Endometrium (tissue), 2 donors: ENCODE measurements around the gene TEX29.

Experiments used
- FAIRE-seq: peaks from 2 replicates; lab custom pipeline; 2012; peaks lifted over from hg19 to GRCh38; lab: Jason Lieb, UNC
- donor health status: control.
- donor health status: control.

The TEX29 gene

DNA sequence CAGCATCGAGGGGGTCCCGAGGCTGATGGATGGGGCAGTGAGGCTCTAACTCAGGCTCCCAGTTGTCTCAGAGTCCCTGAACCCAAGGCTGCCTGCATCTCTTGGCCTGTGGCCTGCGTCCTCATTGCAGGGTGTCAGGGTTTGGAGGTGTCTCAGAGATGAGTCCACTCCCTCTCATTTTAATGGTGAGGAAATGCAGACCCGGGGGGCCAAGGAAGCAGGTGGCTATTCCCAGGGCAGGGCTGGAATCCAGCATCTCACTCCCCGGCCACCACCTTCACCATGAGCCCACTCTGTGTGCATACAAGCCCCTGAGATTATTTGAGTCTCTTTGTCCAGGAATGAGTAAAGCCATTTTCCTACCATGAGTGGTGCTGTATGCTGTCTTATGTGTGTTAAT, 21.4 kb downstream of the TEX29 start:
- FAIRE-seq: no peak

DNA sequence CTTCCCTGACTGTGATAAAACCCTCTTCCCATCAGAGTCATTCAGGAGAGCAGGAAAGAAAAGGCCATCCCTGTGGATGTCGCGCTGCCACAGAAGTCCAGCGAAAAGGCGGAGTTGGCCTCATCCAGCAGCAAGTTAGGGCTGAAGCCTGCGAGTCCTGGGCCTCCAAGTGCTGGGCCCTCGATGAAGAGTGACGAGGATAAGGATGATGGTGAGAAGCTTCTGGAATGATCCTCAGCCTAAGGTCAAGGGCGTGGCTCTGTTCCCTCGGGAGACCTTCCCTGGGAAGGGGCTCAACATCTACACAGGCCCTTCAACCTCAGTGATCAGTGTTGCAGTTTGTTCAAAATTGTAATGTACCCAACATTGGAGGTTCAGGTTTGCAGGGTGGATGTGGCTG, 22.3 kb downstream of the TEX29 start:
- no peak for FAIRE-seq

DNA sequence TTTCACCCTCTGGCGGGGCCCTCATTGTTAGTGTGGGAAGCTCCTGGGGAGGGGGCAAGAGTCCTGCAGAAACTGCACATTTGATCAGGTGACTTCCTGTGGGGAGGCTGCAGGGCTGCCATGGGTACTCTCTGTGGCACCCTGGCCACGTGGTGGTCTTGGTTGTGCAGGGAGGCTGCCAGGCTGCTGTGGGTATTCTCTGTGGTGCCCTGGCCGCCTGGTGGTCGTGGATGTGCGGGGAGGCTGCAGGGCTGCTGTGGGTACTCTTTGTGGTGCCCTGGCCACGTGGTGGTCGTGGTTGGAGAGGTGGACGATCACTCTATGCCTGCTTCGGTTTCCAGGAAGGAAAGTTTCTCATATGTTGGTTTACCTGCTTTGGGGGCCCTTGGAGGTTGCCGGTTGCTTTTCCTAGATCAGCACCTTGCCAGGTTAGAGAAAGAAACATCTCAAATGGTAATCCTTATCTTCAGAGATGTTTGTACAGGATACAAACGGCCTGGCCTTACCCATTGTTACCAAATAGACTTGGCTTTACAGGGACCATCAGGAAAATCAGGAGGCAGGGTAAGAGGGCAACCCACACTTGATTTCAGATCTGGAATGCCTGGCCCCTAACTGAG, 22.9 kb downstream of the TEX29 start:
- no peak for FAIRE-seq

DNA sequence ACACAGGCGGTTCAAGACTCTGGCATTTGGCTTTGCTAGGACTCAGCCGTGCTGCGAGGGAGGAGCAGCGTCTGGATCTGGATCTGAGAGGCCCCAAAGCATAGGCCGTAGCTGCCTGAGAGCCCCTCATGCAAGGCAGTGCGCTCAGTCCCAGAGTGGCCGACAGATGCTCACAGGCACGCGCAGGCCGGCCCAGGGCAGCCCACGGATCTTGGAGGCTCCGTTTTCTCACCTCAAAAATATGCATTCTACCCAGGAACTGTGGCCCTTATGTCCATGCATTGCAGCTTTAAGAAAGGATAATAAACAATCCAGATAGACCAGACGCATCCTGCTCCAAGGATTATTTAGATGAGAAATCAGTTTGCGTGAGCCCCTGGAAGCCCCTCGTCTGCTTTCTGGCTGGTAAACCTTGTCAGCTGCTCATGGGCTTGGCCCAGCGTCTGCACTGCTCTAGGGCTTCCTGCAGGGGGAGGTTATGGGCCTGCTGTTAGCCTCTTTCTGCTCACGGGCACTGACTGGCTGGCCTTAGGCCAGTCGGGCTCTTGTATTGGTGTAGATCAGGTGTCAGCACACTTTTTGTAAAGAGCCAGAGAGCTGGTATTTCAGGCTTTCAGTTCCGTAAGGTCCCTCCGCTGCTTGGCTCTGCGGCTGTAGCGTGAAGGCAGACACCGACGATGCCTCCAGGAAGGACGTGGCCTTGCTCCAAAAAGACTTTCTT, 24.2 kb downstream of the TEX29 start:
- no peak for FAIRE-seq

DNA sequence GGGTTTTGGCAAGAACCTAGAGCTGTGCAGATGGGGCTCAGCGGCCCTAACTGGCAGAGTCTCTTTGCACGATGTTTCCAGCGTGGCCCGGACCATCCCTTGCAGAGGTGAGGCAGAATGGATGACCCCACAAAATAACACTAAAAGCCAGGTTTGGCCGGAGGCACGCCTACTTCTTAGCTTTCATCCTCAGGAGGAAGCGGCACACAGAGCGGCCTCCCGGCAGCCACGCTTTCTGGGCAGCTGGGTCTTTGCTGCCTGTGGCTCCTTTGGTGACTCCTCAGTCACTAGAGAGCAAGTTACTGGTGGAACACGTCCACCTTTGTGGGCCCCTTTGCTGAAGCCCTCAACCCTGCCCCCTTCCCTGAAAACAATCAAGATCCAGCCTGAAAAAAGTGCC, 25.2 kb downstream of the TEX29 start:
- FAIRE-seq: no peak

DNA sequence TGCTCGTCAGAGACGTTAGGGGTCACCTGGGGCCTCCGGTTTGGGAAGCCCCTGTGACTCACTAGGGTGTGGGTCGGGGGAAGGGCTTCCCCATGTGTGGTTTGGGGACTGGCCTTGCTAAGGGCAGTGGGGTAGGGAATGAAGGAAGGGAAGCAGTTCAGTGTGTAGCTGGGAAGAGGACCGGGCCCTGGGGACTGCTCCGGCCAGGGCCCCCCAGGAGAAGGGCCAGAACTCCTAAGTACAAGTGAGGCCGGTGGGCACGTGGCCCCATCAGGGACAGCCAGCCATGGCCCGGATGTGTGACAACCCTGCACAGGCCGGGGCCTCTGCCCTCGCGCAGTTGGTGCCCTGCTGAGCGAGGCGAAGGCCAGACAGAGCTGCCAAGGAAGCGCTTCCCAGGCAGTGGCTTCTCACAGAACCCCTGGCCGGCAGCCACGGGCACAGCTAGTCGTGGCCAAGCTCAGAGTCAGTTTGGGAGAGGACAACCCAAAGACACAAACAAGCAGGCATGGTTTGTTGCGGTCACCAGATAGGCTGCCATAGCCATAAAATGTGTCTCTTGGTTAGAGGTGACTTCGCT, 25.7 kb downstream of the TEX29 start:
- FAIRE-seq: no peak

DNA sequence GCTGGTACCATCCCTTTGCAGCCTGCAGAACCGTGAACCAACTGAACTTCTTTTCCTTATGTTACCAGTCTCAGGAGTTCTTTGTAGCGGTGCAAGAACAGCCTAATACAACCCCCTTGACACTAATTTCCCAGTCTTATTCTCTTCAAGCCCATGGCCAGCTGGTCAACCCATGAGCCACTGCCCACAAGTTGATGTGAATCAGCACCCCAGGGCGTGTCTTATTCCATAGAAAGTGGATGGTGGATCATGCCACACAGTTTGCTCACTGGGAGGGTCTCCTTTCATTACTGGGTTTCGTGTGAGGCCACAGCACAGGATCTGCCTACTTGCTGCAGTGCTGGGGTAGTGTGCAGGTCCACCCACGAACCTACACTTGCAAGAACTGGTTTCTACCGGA, 27.0 kb downstream of the TEX29 start:
- no peak for FAIRE-seq

DNA sequence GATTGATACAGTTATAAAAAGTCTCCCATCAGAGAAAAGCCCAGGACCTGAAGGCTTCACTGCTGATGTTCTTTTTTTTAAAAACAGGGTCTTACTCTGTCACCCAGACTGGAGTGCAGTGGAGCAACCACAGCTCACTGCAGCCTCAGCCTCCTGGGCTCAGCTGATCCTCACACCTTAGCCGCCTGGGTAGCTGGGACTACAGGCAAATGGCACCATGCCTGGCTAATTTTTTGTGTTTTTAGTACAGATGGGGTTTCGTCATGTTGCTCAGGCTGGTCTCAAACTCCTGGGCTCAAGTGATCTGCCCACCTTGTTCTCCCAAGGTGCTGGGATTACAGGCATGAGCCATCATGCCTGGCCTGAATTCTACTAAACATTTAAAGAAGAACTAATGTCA, 33.1 kb downstream of the TEX29 start:
- FAIRE-seq: no peak

DNA sequence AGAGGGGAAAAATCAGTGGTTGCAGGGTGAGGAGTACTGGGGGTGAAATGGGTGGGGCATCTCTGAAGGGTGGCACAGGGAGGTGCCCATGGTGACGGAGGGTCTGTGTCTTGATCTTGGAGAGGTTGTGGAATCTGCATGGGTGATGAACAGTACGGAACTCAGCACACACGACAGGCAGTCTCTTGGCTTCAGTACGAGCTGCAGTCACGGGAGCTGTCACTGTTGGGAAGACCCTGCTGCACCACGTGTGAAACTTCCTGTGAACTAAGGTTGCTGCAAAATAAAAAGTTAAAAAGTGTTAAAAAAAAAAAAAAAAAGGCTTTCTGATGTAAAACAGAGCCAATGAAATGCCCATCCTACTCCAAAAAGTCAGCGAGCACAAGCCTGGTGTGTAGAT, 34.3 kb downstream of the TEX29 start:
- FAIRE-seq: no peak

DNA sequence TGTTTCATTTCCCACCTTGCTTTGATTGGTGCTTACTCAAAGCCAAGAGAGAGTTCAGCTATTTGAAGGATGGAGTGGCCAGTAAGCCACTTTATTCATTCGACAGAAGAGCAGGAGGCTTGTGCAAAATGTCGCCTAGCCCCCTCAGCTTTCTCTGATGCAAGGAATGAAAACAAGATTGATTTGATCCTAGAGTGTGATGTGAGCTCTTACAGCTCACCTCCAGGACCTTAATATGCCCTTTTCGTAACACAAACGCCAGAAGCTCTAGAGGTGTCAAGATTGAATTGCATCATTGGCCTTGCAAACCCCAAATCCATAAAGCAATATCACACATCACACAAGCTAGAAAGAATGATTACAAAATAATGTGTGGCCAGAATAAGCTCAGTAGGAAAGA, 36.4 kb downstream of the TEX29 start:
- FAIRE-seq: no peak

DNA sequence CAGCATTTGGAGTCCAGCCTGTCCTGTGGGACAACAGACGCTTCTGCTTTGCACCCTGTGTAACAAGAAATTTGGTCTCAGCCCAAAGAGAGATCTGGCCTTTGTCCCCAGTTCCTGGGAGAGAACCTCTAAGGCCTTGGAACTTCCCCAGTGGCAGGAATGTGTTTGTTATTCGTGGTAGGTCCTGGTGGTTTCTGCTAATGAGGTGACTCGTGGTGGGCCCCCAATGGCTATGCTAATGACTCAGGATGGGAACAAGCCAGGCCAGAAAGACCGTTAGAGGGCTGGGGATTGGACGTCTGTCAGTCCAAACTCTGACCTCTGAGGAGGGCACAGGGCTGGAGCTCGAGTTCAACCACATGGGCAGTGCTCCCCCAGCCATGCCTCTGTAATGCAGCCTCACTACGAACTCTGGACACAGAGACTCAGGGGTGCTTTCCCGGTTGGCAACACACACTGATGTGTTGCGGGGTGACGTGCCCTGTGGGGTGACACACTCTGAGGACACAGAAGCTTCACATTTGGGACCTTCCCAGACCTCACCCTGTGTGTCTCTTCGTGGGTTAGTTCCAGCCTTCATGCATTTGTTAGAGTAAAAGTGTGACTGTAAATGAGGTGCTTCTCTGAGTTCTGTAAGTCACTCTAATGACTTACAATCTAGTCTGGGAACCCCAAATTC, 38.9 kb downstream of the TEX29 start:
- no peak for FAIRE-seq

DNA sequence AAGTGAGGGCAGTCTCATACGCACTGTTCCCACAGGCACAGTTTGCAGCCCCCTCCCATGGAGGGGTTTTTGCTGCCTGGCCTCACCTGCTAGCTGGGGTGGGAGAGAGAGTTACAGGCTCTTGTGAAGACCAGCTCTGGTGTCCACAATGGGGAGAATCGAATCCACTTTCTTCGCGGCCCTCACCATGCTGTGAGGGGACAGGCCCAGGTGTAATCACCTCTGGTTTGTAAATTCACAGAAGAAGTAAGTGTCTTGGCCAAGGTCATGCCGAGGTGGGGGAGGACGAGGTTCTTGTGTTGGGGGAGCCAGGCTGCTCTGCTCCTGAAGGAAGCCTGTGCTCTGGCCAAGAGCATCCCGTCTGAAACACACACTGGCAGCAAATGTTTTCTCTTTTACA, 39.5 kb downstream of the TEX29 start:
- no peak for FAIRE-seq

DNA sequence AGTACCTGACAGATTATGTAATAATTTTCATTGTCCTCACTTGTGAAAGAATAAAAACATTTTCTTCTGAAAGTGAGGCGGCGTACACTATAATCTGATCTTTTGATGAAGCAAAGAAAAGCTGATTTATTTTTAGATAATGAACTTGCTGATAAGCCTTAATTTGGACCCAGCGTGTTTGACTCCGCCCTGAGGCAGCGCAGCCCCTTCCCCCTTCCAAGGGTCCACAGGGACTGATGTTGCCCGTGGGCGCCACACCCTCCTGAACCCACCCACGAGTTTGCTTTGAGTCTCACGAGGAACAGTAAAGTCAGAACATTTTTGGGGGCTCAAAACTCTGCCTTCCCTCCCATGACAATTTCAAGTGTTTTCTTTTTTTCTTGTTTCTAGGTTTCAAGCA, 40.0 kb downstream of the TEX29 start:
- FAIRE-seq: no peak

DNA sequence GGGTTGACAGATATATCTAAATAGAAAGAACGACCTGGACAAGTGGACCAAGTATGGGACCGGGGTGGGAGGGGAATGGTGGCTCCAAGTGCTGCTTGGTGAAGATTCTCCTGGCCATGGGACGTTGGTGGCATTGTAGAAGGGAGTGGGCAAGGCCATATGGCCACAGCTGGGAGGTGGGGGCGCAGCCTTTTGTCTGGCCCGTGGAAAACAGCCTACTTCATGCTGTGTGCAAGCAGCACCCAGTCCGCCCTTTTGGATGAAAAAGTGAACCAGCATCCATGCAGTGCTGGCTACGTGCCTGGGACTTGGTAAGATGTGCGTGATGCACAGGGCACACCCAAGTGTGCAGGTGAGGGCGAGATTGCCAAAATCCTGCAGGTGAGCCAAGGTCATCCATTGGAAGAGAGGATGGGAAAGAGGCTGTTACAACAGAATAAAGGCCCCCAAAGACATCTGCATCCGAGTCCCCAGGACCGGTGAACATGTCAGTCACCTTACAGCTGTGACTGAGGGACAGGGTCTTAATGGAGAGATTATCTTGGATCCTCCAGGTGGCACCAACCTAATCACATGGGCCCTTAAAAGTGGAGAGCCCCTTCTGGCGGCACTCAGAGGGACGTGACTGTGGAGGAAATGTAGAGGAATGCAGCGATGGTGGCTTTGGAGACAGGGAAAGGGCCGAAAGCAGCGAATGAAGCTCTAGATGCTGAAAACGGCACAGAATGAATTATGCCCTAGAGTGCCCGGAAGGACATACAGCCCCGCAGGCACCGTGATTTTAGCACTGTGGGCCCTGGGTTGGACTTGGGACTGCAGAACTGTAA, 40.8 kb downstream of the TEX29 start:
- no peak for FAIRE-seq

DNA sequence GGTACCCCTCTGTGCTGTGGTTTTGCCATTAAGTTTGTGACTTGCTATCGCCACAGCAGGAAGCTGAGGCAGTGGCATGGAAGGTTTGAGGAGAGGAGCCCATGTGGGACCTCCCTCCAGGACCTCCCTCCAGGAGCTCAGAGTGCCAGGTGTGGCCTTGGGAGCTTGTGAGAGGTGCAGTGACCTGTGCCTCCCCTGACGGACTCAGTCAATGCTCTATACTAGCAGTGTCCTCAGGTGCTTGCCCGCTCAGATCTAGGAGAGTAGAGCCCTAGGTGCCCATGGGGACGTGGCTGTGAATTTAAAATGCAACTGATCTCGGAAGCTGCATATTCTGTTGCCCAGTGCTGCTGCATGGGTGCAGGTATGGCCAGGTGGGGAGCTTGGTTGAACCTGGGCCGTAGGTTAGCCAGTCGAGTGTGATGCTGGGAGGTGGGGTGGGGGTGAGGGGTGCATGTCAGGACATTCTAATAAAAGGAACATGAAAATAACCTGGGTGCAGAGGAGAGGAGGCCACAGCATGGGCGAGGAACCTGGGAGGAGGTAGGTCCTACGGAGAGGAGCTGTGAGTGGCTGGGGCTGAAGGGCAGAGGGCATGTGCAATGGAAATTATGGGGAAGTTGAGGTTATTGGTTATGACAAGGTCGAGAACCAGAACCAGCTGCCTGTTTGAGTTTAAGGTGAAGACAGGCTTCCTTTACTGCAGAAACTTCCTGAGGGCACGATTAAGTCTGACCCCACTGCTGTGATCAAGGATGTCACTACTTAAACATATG, 41.6 kb downstream of the TEX29 start:
- no peak for FAIRE-seq

DNA sequence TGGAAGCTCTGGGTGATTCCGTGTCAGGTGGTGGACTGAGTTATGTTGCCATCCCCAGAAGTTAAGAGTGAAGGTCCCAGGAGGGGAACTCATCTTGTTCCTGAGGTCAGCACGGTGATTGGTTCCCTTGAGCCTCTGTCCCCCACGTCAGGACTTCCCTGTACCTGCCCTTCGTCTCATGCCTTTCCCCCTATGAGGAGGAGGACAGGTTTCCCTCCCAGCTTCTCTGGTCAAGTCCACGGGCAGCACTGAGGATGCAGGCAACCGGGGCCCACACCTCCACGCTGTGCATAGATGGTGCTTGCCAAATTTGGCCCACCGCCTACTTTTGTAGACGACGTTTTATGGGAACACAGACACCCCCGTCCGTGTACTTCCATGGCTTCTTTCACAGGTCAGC, 42.7 kb downstream of the TEX29 start:
- FAIRE-seq: no peak

DNA sequence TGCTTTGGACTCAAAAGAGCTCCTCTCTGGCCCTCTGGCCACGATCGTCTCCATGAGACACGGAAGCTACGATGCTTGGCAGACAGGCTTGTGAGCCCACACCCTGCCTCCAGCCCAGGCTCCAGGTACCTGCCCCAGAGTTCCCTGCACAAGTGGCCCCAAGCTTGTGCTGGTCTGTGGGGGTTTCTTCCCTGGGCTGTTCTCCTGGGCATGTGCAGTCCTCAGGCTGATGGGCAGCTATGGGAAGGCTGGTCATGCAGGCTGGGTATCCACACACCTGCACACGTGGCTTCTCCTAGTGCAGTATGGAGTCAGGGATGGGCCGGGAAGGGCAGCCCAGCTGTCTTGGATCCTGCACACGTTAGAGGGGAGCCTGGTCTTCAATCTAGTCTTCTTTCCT, 43.1 kb downstream of the TEX29 start:
- no peak for FAIRE-seq

DNA sequence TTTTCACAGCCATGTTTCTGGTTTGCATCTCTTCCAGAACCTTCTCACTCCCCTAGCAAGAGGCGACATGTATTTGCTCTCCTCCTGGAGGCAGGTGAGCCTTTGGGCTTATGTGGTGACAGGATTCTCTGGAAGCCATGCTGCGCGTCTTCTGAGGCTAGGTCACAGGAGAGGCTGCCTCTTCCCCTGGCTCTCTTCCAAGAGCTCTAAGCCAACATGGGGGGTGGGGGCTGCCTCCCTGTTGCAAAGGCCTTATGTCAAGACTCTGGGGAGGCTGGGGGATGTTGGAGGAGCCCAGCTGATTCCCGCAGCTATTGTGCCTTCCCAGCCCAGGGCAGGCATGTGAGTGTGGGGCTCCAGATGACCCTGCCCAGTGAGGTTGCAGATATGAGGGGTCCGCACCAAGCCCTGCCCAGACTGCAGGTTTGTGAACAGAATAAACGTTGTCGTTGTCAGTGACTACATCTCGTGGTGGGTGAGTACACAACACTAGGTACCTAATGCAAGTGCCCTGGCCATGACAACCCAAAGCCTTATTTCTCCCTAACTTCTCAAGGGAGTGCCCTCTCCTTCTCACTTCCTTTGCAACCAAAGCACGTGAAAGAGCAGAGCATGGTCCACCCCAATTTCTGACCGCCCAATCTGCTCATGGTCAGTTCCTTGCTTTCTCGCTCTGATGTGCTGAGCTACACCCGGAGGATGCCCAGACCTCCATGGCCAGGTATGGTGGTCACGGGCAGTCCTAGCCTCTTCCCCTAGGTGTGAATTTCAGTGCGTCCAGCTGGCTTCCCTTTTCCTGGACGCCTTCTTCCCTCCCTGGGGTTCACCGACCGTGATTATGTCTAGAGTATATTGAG, 44.9 kb downstream of the TEX29 start:
- no peak for FAIRE-seq

DNA sequence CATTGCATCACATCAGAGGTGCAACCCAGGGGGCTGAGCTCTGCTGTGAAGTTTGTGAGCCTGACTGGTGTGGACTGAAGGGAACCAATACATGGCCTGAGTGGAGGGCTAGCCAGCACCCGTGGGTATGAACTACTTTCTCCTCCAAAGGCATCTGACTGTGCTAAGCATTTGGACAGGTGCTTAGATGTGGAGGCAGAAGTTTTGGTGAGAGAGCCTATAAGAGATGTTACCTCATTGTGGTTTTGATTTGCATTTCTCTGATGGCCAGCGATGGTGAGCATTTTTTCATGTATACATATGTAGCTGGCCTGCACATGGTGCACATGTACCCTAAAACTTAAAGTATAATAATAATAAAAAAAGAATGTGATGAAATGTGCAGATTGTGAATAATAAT, 46.9 kb downstream of the TEX29 start:
- no peak for FAIRE-seq

DNA sequence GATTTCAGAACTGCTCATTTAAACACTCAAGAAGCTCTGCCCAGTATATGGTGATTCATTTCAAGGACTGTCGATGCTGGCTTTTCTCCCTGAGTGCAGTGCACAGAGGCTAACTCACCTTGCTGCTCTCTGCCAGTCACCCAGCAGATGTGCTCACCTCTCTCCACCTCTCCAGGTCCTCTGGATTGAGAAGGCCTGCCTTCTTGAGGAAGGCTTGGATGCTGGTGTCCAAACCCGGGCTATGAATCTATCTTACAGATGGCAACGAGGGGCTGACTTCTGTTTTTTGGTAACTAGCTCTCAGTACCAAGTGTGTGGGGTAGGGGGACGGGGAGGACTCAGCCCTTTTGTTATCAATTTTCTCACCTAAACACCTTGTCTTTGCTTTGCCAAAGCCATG, 47.6 kb downstream of the TEX29 start:
- FAIRE-seq: no peak

DNA sequence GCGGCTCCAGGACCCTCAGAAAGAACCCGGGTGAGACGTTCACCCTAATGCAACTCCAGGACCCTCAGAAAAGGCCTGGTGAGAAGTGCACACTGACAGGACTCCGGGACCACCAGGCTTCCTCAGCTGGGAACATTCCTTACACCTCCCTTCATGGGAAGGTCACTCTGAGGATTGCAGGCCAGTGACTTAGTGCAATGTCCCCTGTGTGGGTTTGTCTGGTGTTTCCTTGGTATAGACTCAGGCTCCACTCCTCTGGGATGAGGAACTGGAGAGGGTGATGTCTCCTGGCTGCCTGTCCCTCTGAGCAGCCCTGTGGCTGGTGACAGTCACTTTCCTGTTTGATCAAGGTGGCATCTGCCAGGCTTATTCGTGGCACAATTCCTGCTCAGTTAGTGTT, 49.7 kb downstream of the TEX29 start:
- no peak for FAIRE-seq
